HG03108 (cell line): ENCODE measurements around the gene BOC.
"Not testable (repeated sequence)": the region's sequence is repeated elsewhere in the genome, so short reads cannot be mapped to it uniquely, and the experiment has no call there.

Experiments
- ATAC-seq: cut with Tn5 transposase; IDR thresholded peaks from one replicate; pipeline ENCODE4 v1.9.1; 2021; ENCODE audit warnings: moderate library complexity; ENCODE audit not compliant: unreplicated experiment

Gene BOC, protein sequence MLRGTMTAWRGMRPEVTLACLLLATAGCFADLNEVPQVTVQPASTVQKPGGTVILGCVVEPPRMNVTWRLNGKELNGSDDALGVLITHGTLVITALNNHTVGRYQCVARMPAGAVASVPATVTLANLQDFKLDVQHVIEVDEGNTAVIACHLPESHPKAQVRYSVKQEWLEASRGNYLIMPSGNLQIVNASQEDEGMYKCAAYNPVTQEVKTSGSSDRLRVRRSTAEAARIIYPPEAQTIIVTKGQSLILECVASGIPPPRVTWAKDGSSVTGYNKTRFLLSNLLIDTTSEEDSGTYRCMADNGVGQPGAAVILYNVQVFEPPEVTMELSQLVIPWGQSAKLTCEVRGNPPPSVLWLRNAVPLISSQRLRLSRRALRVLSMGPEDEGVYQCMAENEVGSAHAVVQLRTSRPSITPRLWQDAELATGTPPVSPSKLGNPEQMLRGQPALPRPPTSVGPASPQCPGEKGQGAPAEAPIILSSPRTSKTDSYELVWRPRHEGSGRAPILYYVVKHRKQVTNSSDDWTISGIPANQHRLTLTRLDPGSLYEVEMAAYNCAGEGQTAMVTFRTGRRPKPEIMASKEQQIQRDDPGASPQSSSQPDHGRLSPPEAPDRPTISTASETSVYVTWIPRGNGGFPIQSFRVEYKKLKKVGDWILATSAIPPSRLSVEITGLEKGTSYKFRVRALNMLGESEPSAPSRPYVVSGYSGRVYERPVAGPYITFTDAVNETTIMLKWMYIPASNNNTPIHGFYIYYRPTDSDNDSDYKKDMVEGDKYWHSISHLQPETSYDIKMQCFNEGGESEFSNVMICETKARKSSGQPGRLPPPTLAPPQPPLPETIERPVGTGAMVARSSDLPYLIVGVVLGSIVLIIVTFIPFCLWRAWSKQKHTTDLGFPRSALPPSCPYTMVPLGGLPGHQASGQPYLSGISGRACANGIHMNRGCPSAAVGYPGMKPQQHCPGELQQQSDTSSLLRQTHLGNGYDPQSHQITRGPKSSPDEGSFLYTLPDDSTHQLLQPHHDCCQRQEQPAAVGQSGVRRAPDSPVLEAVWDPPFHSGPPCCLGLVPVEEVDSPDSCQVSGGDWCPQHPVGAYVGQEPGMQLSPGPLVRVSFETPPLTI

DNA sequence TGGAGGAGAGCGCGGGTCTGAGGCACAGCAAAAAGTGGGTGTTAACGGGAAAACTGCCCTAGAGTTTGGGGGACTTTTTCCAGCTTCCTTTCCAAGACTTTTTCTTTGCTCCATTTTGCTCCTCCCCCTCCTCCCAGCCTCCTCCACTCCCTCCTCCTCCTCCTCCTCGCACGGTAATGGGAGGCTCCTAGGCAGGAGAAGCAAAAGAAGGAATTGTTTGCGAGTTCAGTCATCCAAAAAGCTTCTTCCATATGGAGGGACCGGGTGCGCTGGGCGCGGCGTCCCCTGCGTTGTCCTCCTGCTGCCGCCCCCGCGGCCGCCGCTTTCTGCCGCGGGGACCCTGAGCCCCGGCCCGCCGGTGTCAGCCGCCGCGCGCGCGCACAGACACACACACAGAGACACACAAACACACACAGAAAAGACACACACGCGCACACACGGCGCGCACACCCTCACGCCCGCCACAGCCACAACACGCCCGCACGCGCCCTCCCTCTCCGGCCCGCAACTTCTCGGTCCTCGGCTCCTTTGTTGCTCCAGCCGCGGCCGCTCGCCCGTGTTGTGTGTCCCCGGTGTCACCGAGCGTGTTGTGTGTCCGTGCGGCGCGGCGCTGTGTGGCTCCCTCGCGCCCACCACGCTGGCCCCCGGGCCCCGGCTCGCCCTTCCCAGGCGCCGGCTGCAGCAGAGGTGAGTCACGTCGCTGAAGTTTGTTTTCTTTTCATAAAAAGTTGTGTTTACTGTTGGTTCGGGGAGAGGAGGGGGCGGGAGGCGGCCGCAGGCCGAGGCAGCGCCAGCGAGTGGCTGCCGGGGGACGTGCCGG is at the start of gene BOC:
TSS of gene BOC (plus strand) at position 228 of the 820 bp plus-strand sequence. CDS start 38,246 bp downstream, outside the sequence.
- no peak for ATAC-seq

DNA sequence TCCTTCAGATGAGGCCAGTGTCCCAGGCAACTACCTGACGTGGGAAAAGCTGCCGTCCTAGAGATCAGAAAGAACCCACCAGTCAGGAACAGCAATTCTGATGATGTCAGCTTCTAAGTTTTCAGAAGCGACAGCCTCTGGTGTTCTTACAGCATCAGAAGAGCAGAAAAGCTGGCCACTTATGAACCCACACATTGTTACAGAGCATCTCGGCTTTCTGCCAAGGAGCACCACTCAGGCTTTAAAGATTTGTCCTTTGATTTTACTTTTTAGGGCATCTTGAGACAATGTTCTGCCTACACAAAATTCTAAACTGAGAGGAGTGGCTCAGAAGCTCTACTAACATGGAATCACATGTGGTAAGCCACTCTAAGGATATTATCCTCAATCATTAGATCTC is 49.7 kb upstream of the BOC start:
- no peak for ATAC-seq

DNA sequence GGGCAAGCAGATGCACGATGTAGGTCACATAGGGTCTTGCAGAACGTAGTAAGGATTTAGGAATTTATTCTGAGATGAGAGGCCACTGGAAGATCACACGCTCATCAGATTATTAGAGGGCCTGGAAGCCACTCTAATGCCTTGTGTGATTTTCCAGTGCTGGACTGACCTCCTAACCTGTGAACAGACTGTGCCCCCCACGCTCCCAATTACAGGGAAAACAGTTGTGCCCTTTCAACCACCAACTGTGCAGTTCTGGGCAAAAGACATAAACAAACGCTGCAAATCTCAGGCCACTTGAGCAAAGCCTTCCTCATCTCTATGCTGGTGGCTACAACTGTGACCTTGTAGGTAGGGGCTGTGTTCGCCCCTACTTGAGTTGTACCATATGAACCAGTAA is 48.2 kb upstream of the BOC start:
- ATAC-seq, result no peak

DNA sequence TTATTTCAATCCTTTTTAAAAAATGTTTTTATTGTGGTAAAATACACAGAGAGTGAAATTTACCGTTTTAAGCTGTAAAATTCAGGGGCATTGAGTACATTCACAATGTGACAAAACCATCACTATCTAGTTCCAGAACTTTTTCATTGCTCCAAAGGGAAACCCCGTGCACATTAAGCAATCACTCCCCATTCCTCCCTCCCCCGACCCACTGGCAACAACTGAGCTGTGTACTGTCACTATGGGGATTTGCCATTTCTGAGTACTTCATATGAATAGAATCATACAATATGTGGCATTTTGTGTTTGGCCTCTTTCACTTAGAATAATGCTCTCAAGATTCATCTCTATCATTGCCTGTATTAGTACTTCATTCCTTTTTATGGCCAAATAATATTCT is 45.5 kb upstream of the BOC start:
- no peak for ATAC-seq

DNA sequence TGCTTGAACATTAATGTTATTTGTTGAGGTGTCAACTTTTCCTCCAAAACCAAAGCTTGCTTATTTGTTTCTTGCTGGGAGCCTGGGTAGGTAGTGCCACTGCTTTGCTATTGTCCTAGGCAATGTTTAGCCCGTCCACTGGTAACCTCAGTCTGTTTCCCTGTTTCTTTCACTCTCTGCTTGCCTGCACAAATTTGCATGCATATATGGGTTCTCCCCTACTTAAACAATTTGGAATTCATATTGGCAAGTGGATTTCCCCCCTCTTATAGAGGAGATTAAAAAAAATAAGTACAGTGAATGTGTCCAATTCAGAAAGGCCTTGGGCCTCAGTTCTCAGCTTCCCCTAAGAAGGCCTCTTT is 45.0 kb upstream of the BOC start:
- ATAC-seq, result no peak

DNA sequence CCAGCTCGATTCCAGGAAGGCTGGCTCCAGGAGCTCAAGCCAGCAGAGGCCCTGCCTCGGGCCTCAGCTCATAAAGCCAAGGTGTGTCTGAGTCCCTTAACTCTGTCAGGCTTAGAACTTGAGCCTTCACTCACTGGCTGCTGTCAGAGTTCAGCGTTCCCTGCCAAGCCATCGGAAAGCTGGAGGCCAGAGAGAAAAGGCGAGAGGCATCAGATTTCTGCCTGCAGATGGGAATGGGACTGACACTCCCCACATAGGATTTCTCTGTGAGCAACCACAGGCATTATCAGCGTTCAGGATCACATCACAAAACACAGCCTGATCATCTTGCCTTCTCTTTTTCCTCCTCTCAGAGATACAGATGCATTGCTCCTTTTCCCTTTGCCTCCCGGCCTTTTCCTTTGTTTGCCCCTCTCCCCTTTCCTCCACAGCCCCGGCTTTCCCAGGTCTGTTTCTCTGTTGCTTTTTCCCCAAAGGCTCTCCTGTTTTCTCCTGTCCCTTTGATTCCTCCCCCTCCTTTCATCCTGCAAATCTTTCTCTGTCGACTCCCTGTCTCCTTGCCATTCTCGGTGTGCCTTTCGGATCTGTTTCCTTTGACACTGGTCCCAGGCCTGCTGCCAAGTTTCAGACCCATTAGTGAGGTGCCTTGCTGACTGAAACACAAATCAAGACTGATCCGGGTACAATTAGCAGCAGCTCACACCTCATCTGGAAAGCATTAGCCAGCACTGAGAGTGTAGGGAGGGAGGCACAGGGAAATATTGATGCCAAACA is 44.5 kb upstream of the BOC start:
- ATAC-seq, result no peak

DNA sequence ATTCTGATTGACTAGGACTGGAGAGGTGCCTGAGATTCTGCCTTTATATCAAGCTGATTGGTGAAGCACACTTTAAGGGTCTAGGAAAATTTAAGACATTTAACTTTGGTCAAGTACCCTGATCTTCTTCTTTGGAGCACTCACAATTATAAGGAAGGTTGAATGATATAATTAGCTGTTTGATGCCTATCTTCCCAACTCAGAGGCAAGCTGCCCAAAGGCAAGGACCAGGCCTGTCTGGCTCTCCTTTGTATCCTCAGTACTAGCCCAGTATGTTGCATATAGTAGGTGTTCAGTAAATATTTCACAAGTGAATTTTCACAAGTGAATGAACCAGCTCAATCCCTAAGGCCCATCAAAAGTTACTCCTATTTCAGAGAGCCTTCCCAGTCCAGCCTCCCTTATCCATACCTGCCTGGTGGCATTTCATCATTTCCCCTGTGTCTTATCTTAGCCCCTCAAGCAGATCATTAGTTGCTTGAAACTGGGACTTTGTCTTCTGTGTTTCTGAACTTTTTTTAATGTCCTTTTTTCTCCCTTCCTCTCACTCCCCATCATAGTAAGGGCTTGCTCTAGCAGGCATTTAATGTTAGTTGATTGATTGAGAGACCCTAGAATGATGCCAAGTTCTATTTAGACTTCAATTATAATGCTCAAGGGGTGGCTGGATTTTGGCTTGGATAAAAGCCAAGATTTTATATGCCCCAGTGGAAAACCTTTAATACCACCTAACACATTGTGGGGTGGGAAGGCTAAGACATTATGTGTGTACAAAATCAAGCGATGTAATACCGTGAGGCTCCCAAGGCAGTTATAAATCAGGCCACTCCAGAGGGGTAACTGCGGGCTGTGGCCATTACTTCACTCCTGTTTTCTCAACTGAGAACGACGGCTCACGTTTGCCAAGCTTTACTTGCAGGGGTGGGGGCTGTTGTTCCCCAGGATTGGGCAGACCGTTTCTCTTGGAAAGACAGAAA is 43.2 kb upstream of the BOC start:
- no peak for ATAC-seq

DNA sequence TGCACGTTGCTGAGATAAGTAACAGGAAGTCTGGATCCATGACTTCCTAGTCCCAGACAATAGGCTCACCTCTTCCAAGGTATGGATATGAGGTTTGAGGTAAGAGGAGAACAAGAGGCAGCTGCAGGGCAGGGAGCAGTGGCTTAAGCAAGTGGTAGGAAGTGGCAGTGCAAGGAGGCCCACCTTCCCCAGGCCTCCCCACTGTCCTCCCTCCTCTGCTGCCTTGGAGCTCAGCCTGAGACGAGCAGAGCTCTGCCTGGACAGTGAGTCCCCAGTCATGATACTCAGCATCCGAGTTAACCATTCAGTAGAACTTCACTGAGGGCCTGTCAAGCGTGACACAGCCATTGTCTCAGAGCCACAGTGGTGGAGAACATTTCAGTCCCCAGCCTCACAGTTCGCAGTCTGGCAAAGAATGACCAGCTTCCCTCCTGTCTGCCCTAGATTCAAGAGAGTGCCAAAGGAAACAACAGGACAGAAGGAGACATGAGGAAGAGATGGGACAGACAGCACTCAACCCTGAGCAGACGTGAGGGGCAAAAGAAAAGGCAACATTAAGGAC is 41.4 kb upstream of the BOC start:
- ATAC-seq, result no peak

DNA sequence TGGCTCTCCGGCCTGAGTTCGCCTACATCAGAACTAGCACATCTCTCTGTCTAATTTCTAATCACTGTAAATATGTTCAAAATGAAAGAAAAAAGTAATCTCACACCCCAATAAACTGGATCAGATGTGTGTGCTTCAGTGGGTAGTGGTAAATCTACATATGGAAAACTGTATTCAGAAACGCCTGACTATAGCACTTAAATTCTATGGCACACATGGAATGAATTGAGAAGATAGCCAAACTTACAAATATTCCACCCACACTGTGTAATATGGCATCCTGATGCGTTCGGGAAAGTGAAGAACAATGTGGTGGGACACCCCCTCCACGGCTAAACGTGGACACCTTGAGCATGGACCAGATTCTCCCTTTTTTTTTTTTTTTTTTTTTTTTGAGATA is 40.6 kb upstream of the BOC start:
- ATAC-seq, result no peak

DNA sequence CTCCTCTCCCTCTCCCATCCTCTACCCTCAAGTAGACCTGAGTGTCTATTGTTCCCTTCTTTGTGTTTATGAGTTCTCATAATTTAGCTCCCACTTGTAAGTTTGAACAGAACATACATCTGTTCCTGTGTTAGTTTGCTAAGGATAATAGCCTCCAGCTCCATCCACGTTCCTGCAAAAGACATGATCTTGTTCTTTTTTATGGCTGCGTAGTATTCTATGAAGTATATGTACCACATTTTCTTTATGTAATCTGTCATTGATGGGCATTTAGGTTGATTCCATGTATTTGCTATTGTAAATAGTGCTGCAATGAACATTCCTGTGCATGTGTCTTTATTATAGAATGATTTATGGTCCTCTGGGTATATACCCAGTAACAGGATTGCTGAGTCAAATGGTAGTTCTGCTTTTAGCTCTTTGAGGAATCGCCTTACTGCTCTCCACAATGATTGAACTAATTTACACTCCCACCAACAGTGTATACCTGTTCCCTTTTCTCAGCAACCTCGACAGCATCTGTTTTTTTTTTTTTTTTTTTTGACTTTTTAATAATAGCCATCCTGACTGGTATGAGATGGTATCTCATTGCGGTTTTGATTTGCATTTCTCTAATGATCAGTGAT is 39.6 kb upstream of the BOC start:
- not testable (repeated sequence) for ATAC-seq

DNA sequence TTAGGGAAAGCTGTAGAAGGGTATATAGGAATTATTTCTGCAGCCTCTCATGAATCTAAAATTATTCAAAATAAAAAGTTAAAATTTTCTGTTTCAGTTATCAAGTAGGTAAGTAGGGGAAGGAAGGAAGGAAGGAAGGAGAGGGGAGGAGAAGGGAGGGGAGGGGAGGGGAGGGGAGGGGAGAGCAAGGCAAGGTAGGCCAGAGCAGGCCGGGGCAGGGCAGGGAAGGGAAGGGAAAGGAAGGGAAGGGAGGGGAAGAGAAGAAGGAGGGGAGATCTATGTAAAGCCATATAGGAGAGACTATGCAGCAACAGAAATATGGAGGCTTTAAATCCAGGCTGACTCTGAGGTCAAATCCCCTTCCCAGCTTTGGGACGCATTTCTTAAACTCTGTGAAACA is 38.3 kb upstream of the BOC start:
- ATAC-seq, result no peak

DNA sequence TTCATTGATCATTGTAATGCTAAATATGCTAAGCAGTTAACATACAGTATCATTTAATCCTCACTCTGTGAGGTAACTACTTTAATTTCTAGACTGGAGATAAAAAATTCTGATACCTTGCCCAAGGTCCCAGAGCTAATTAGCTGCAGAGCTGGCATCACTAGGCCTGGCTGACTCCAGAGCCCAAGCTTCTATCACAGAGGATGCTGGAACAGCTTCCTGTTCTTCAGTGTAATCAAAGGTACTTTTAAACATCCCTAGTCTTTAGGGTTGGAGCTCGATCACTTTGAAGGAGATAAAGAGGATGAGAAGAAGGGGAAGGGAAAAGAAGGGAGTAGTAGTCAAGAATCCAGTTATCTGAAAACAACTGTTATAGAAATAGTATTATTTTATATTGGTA is 37.1 kb upstream of the BOC start:
- no peak for ATAC-seq

DNA sequence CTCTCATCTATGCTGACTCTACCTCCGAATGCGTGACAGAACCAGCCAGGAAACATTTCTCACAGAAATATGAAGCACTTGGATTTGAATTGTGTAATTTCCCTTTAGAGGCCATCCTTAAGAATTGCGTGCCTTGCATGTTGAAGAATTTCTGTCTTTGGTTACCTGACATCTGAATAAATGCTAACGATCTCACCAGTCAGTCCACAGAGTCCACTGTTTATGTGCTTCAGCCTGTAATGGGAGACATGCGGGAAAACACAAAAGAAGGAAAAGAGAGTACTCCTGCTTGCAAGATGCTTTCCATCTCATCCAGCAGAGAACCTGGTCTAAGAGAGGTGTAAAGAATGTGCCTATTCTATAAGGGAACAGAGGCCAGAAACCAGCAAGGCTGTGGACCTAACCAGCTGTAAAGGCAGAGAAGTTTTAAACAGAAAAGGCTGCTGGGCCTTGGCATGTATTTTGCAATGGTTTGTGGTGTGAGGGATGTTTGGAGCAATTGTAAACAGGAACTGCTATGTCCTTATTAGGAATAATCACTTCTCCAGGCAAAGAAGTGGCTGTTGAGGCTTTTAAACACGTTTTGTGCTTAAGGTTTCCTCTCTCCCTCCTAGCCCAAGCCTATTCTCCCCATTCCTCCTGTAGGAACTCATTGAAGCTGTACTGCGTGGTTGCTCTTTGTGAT is 36.4 kb upstream of the BOC start:
- no peak for ATAC-seq

DNA sequence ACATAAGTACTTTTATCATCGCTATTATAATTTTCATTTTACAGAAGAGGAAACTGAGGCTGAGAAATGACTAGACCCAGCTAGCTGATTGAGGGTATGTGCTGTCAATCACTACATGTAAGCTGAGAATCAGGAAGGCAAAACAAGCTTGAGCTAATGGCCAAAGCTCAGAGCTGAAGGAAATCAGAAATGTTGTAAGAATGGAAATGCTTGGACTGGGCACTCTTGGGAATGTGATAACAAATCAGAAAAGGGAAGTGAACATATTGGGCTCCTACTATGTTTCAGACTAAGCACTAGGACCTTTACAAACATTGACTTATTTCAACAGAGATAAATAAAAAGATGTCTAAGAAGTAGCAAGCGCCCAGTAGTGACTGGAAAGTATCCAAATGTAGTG is 33.8 kb upstream of the BOC start:
- ATAC-seq, result no peak

DNA sequence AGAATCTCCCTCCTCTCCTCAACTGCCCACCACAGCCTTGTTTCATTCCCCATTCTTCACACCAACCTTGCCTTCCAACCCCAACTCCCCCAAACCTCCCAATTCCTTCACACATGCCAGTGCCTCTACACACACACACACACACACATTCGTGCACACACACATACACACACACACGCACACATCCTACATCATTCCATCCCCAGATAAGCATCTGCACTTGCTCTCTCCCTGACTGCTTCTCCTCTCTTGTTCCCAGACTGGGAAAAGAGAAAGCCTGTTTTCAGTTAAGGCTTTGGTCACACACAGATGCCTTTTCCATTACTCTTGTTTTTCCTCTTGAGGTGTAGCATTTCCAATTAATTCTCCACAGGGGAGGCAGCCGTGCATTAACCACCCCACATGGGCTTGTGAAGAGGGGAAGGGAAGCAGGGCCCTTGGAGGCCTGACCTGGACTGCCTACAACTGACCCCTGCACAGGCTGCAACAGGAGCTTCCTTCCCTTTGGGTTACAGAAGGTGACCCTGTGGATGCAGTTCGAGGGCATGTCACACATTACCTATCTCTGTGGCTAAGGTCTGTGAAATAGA is 32.0 kb upstream of the BOC start:
- ATAC-seq, result no peak

DNA sequence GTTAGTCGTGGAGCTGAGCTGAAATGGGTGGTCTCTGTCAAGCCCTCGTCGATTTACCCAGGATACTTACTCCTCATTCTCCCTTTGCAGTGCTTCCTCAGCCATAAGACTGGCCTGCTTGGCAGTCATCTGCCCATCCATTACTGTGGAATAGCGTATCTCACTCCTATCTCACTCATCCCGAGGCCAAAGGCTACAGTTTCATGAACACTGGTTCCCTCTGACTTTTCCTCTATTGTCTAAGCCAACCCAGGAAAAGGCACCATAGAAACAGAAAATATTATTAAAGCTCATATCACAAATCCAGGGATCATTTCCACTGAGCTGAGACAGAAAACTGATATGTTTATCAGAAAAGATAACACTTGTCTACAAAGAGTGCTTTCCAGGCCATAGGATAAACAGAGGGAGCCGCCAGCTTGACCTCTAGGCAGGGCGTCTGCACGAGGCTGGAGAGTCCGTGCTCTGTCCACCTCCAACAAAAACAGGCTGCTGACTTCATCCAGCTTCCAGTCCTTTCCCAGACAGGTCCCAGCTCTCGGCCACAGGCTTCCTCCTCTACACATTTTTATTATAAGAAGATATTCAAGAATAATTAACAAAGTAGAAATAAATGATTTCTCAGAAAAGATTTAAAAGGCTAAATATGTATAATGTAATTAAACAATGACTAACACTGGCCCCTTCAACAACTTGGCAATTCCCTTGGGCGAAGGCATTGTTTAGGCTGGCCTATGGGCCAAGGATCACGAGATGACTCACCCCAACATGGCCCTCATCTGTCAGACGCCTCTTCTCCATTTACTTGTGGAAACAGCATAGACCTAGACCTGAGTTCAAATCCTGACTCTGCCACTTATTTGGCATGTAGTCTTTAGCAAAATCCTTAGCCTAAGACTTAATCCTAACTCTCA is 27.4 kb upstream of the BOC start:
- no peak for ATAC-seq
